GM19328 (cell line): ENCODE data around the gene BLOC1S1.

Experiments
- ATAC-seq: cut with Tn5 transposase; IDR thresholded peaks from one replicate; pipeline ENCODE4 v1.9.1; 2021; ENCODE audit warnings: mild to moderate bottlenecking, moderate library complexity; ENCODE audit not compliant: unreplicated experiment

The BLOC1S1 gene

GRCh38 chr12:55708695-55709233 is 7.1 kb upstream of the BLOC1S1 start:
- ATAC-seq = no peak

- ATAC-seq = no peak
Observed at GRCh38 chr12:55711786-55712553, 3.9 kb upstream of the BLOC1S1 start.

DNA sequence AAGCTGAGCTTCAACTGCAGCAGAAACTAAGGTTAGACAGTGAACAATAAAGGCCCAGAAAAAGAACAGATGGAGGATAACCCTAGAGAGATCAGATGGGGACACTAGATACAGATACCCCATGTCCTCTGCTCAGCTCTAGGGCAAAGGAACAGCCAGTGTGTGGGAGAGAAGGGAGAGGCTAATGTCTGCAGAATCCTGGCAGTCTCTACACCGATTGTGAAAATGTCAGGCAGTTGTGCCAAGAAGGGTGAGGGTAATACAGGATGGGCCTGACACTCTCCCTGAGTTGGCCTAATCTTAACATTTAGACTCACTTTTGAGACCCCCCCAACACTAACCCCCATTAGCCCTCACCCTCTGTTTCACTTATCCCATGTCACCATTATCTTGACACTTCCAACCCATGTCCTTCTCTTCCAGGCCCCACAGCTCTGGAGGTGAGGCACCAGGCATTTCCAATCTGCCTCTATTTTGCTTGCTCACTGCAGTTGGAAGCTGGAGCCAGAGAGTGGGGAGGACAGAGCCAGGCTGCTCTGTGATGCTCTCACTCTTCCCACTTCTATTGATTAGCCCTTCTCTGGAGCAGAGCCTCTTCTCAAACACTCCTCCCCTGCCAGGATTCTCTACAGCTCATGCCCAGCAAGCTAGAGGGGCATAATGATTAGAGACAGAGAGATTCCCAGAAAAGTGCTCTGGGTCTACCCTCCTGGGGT is 3.0 kb upstream of the BLOC1S1 start:
- ATAC-seq = no peak

DNA sequence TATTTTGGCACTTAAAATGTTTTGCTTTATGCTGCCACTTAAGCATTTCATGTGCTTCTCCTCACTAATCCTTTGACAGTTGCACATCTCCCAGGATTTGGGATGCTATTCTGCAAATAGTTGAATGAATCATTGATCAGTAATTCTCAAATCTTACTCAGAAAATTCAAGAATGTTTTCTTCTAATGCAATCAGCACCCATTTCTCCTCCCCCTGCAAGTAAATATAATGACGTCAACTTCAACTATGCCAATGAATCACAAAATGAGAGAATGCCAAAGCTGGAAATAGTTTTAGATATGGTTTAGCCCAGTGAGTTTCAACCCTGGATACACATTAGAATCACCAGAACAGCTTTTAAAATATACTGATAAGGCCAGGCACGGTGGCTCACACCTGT is 2.1 kb upstream of the BLOC1S1 start:
- no peak for ATAC-seq

- ATAC-seq = no peak
Observed at GRCh38 chr12:55715169-55715764, 579 bp upstream of the BLOC1S1 start.

GRCh38 chr12:55716582-55716957 is 724 bp downstream of the BLOC1S1 start:
- ATAC-seq = no peak

GRCh38 chr12:55717011-55718007 is 1.5 kb downstream of the BLOC1S1 start:
- ATAC-seq = no peak

DNA sequence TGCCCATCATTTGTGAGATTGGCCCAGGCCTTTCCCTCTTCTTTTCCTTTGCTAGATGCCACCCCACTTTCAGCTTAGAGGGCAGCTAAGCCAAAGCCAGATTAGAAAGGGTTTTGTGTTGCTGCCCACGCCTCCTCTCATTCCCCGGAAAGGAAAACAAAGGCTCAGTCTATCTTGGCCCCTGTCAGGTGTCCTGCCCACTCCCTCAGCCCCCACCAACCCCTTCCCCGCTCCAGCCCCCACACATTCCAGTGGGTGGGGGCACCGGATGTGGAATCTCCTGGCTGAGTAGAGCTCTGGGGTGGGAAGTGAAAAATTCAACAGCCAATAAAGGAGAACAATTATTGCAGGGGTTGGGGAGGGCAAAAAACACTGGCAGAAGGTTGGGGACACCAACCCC is 2.2 kb downstream of the BLOC1S1 start:
- no peak for ATAC-seq

DNA sequence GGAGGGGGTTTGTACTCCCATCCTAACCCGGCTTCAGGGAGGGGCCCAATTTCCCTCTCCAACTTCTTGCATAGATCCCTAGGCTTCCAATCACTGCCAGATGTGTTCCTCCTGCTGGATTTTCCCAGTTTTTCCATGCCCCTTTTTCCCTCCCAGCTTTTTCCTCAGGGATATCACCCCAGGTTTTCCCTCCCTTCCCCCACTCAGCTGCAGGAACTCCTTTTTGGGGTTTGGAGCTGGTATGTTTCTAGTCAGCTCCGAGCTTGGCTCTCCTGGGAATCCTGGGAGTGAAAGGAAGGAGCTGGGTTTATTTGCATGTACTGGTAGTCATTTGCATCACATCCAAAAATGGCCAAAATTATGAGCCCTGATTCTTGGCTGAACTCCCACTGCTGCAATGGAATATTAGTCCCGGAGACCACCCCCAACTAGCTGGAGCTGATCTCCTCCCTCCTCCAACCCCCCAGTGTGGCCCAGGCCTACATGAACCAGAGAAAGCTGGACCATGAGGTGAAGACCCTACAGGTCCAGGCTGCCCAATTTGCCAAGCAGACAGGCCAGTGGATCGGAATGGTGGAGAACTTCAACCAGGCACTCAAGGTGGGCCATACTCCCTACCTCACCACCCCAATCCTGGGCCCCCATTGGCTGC is 2.9 kb downstream of the BLOC1S1 start:
- no peak for ATAC-seq

- no peak for ATAC-seq
Observed at GRCh38 chr12:55719371-55719770, 3.5 kb downstream of the BLOC1S1 start.

DNA sequence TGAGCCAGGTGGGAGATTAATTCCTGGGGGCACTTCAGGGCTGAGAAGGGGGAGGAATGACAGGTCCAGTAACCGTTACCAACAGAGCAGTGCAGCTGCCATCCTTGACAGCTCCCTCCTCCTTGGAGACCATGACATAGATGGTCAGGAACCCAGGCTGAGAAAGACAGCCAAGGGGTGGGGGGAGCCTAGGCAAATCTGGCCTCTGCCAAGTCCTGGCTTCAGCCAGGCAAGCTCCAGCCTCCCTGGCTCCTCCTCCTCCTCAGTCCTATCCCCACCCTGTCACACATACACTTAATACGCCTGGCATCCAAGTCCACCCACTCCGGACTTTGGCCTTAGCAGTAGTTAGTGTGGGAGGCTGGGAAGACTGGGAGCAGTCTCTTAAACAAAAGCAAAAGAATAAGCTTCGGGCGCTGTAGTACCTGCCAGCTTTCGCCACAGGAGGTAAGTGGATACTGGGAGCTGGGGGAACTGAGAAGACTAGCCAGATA is 4.3 kb downstream of the BLOC1S1 start, which contains the start of gene RDH5:
RDH5 (plus strand) TSS at position 323 of the 494 bp plus-strand sequence. CDS start 792 bp downstream, outside the sequence.
- no peak for ATAC-seq

GRCh38 chr12:55720894-55721444 is 5.1 kb downstream of the BLOC1S1 start:
- no peak for ATAC-seq

GRCh38 chr12:55721601-55722213 is 5.9 kb downstream of the BLOC1S1 start:
- no peak for ATAC-seq

GRCh38 chr12:55722948-55723347 is 7.1 kb downstream of the BLOC1S1 start:
- ATAC-seq = no peak

DNA sequence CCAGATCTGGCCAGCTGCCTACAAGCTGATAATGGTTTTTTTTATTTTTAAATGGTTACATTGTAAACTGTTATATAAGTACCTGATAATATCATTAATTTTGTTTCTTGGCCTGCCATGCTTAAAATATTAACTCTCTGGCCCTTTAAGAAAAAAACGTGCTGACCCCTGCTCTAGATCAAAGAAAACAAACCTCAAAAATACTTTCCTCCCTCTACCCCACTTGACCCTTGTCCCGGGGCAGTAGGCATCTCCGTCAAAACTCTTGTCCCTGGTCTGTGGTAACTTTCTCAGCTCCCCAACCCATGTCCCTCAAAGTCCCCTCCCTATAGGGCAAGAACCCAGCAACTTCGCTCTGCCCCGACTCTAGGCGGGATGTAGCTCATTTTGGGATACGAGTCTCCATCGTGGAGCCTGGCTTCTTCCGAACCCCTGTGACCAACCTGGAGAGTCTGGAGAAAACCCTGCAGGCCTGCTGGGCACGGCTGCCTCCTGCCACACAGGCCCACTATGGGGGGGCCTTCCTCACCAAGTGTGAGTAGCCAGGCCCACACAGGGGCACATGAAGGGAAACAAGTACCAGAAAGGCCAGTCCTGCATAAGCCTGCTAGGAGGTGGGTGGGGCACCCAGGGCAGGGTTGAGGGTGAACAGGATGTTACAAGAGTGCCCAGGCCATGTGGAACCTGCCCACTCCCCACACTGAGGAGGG is 7.8 kb downstream of the BLOC1S1 start:
- ATAC-seq = no peak

- ATAC-seq = no peak
Observed at GRCh38 chr12:55724226-55724939, 8.5 kb downstream of the BLOC1S1 start.

DNA sequence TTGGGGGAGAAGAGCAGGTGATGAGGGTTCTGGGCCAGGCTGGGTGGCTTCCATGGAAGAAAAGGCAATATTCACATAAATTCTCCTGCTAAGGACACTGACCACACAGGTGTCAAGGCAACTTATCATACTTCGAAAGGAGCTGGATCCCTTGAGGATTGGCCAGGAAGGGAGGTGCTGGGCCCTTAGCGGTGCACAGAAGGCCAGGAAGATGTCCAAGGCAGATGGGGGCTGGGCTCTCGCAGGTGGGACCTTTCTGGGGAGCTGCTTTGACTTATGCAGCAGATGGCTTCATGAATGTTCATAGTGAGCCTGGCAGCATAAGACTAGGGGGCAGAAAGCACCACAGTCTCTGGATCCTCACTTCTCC is 9.1 kb downstream of the BLOC1S1 start:
- no peak for ATAC-seq

- no peak for ATAC-seq
Observed at GRCh38 chr12:55725556-55725955, 9.7 kb downstream of the BLOC1S1 start.
